ENCODE measurements around the gene TPM4.
"Not testable (repeated sequence)": the region's sequence is repeated elsewhere in the genome, so short reads cannot be mapped to it uniquely, and the experiment has no call there.

Gene TPM4

GRCh38 chr19:16118489-16119033, 42.3 kb downstream of the TPM4 start:
- peak; percentile 96 for FAIRE-seq
- DNase-seq (ENCODE audit: extremely low spot score, insufficient read length, low read depth), result peak; percentile 73

GRCh38 chr19:16119075-16119857, 43.0 kb downstream of the TPM4 start:
- DNase-seq (ENCODE audit: extremely low spot score, insufficient read length, low read depth), result not testable (repeated sequence)
- peak; percentile 79 for FAIRE-seq

GRCh38 chr19:16121141-16121540, 44.8 kb downstream of the TPM4 start:
- no peak for FAIRE-seq

GRCh38 chr19:16121967-16122366, 45.7 kb downstream of the TPM4 start:
- DNase-seq (ENCODE audit: extremely low spot score, insufficient read length, low read depth), result no peak
- FAIRE-seq, result no peak

More at GRCh38 chr19:16121141-16121540, 44.8 kb downstream of the TPM4 start:
- DNase-seq (ENCODE audit: extremely low spot score, insufficient read length, low read depth), result no peak

GRCh38 chr19:16124953-16125352, 48.7 kb downstream of the TPM4 start:
- FAIRE-seq, result no peak
- DNase-seq (ENCODE audit: extremely low spot score, insufficient read length, low read depth), result no peak

- DNase-seq (ENCODE audit: extremely low spot score, insufficient read length, low read depth) (no peak), FAIRE-seq (no peak)
These were observed 49.6 kb downstream of the TPM4 start for GRCh38 chr19:16125737-16126495.

GRCh38 chr19:16127080-16127479, 50.8 kb downstream of the TPM4 start:
- no peak for FAIRE-seq
- DNase-seq (ENCODE audit: extremely low spot score, insufficient read length, low read depth), result no peak

GRCh38 chr19:16127776-16128371, 51.6 kb downstream of the TPM4 start:
- DNase-seq (ENCODE audit: extremely low spot score, insufficient read length, low read depth), result no peak
- no peak for FAIRE-seq

- DNase-seq (ENCODE audit: extremely low spot score, insufficient read length, low read depth), result no peak
- no peak for FAIRE-seq
These were observed 55.4 kb downstream of the TPM4 start for GRCh38 chr19:16131648-16132047.

- no peak for FAIRE-seq
- DNase-seq (ENCODE audit: extremely low spot score, insufficient read length, low read depth), result no peak
These were observed 57.5 kb downstream of the TPM4 start for GRCh38 chr19:16133818-16134217.

- peak; percentile 87 for FAIRE-seq
- no peak for DNase-seq (ENCODE audit: extremely low spot score, insufficient read length, low read depth)
These were observed 58.2 kb downstream of the TPM4 start for GRCh38 chr19:16134510-16134909.

GRCh38 chr19:16135430-16136127, 59.3 kb downstream of the TPM4 start:
- DNase-seq (ENCODE audit: extremely low spot score, insufficient read length, low read depth) (no peak), FAIRE-seq (no peak)

- FAIRE-seq (no peak), DNase-seq (ENCODE audit: extremely low spot score, insufficient read length, low read depth) (no peak)
These were observed 60.1 kb downstream of the TPM4 start for GRCh38 chr19:16136185-16136999.

- DNase-seq (ENCODE audit: extremely low spot score, insufficient read length, low read depth), result no peak
These were observed 63.5 kb downstream of the TPM4 start for GRCh38 chr19:16139752-16140151.

GRCh38 chr19:16141043-16141442, 64.7 kb downstream of the TPM4 start:
- no peak for DNase-seq (ENCODE audit: extremely low spot score, insufficient read length, low read depth)
- peak; percentile 92 for FAIRE-seq

More at GRCh38 chr19:16139752-16140151, 63.5 kb downstream of the TPM4 start:
- peak; percentile 96 for FAIRE-seq

GRCh38 chr19:16142032-16142580, 65.8 kb downstream of the TPM4 start:
- DNase-seq (ENCODE audit: extremely low spot score, insufficient read length, low read depth), result no peak
- peak; percentile 18 for FAIRE-seq

- FAIRE-seq (peak; percentile 95), DNase-seq (ENCODE audit: extremely low spot score, insufficient read length, low read depth) (no peak)
These were observed 67.3 kb downstream of the TPM4 start, which contains the start of gene HSH2D for GRCh38 chr19:16143399-16144215. Gene HSH2D (plus strand): TSS chr19:16143685. CDS start chr19:16148751, 5,066 bp downstream.

- FAIRE-seq (no peak), DNase-seq (ENCODE audit: extremely low spot score, insufficient read length, low read depth) (no peak)
These were observed 67.9 kb downstream of the TPM4 start for GRCh38 chr19:16144216-16144581.
